GM21367 (cell line): Measurements from ENCODE around the gene KTN1.

ENCODE experiments used
- ATAC-seq: cut with Tn5 transposase; IDR thresholded peaks from one replicate; pipeline ENCODE4 v1.9.1; 2021; ENCODE audit not compliant: unreplicated experiment

The KTN1 gene

GRCh38 chr14:55604900-55605418, 25.0 kb downstream of the KTN1 start:
- ATAC-seq, result no peak

- no peak for ATAC-seq
These were observed 25.8 kb downstream of the KTN1 start for GRCh38 chr14:55605793-55606192.

GRCh38 chr14:55607386-55607785, 27.4 kb downstream of the KTN1 start:
- no peak for ATAC-seq

- ATAC-seq, result no peak
These were observed 29.7 kb downstream of the KTN1 start for GRCh38 chr14:55609681-55610080.

GRCh38 chr14:55610713-55611370, 30.8 kb downstream of the KTN1 start:
- ATAC-seq, result no peak

GRCh38 chr14:55611859-55612258, 31.9 kb downstream of the KTN1 start:
- ATAC-seq, result no peak

- no peak for ATAC-seq
These were observed 34.3 kb downstream of the KTN1 start for GRCh38 chr14:55614304-55614703.

GRCh38 chr14:55620277-55620676, 40.3 kb downstream of the KTN1 start:
- no peak for ATAC-seq

- no peak for ATAC-seq
These were observed 41.0 kb downstream of the KTN1 start for GRCh38 chr14:55620981-55621380.

GRCh38 chr14:55621391-55621790, 41.4 kb downstream of the KTN1 start:
- no peak for ATAC-seq

- ATAC-seq, result no peak
These were observed 44.9 kb downstream of the KTN1 start for GRCh38 chr14:55624913-55625312.

GRCh38 chr14:55625481-55625880, 45.5 kb downstream of the KTN1 start:
- ATAC-seq, result no peak

- no peak for ATAC-seq
These were observed 46.1 kb downstream of the KTN1 start for GRCh38 chr14:55626131-55626530.

GRCh38 chr14:55628426-55628825, 48.4 kb downstream of the KTN1 start:
- ATAC-seq, result no peak

- ATAC-seq, result no peak
These were observed 58.7 kb downstream of the KTN1 start for GRCh38 chr14:55638665-55639064.

GRCh38 chr14:55641290-55641689, 61.3 kb downstream of the KTN1 start:
- no peak for ATAC-seq

GRCh38 chr14:55641954-55642353, 61.9 kb downstream of the KTN1 start:
- ATAC-seq, result no peak

GRCh38 chr14:55645145-55645544, 65.1 kb downstream of the KTN1 start:
- ATAC-seq, result no peak

GRCh38 chr14:55645845-55646832, 66.1 kb downstream of the KTN1 start:
- no peak for ATAC-seq

- no peak for ATAC-seq
These were observed 71.0 kb downstream of the KTN1 start for GRCh38 chr14:55650992-55651391.

GRCh38 chr14:55654243-55654642, 74.2 kb downstream of the KTN1 start:
- no peak for ATAC-seq

GRCh38 chr14:55661029-55661428, 81.0 kb downstream of the KTN1 start:
- ATAC-seq, result no peak
